B cell (primary cell): Measurements from ENCODE around the gene KATNIP. TPM values are rescaled to one million over a fixed set of nuclear protein-coding genes. Genes with fewer than 3 reads are reported as not detected.

Experiments used
- ATAC-seq: fragments of 200-7000 bp; cut with Tn5 transposase; one replicate; pipeline ENCODE4 v1.10.0; 2021; ENCODE audit warnings: low read depth, mild to moderate bottlenecking, moderate number of reproducible peaks, moderate library complexity
- CTCF ChIA-PET: fragments of 350-600 bp; sonication (Branson Sonifier 250); formaldehyde crosslinking; loops from one replicate; lab custom pipeline; 2021; ENCODE audit warnings: antibody characterized with exemption, inconsistent platforms; lab: Charles Lee
- POLR2A ChIA-PET: fragments of 350-600 bp; sonication (Branson Sonifier 250); formaldehyde crosslinking; loops from one replicate; lab custom pipeline; 2021; ENCODE audit warnings: antibody characterized with exemption; lab: Charles Lee
- DNase-seq: peaks from one replicate; pipeline ENCODE4 v3.0.0; 2013
- H2AFZ ChIP-seq: 2 replicates; pipeline ENCODE4 v1.6.1; 2012; ENCODE audit warnings: mild to moderate bottlenecking, low read depth, low read length; ENCODE audit not compliant: insufficient read depth, poor library complexity, severe bottlenecking
- H3K27ac ChIP-seq, 2 donors: 1 replicate in 1 of 2; 2 replicates in 1 of 2; pipeline ENCODE4 v1.5.1; 2012 to 2013; ENCODE audit warnings: low read length in 2 of 2, mild to moderate bottlenecking in 2 of 2, moderate library complexity in 1 of 2
- H3K27me3 ChIP-seq, 4 experiments: fragments of 200-600 bp in 1 of 4; sonication (generic) in 1 of 4; replicated peaks in 1 of 4; 1 replicate in 2 of 4; 2 replicates in 2 of 4; pipeline versions ENCODE4 v1.6.1 to v1.7.0; 2013 to 2016; ENCODE audit warnings: low read length in 3 of 4, mild to moderate bottlenecking in 2 of 4, mixed read lengths in 1 of 4, moderate library complexity in 1 of 4; ENCODE audit not compliant: insufficient read depth in 4 of 4, control insufficient read depth in 3 of 4; ENCODE audit errors: control extremely low read depth in 1 of 4
- H3K36me3 ChIP-seq, 2 experiments: replicated peaks in 1 of 2; 1 replicate in 1 of 2; 2 replicates in 1 of 2; pipeline versions ENCODE4 v1.6.1 to v1.7.1; 2013; ENCODE audit warnings: low read length in 1 of 2; ENCODE audit not compliant: insufficient read depth in 2 of 2, control insufficient read depth in 1 of 2; ENCODE audit errors: control extremely low read depth in 1 of 2, extremely low read depth in 1 of 2
- H3K4me1 ChIP-seq, 2 donors: fragments of 200-600 bp in 1 of 2; sonication (generic) in 1 of 2; 1 replicate in 1 of 2; 2 replicates in 1 of 2; pipeline versions ENCODE4 v1.5.1 to v1.6.1; 2013 to 2017; ENCODE audit warnings: low read length in 2 of 2; ENCODE audit not compliant: control insufficient read depth in 2 of 2, insufficient read depth in 2 of 2
- H3K4me2 ChIP-seq: replicated peaks from 2 replicates; pipeline ENCODE3; 2012; ENCODE audit warnings: mild to moderate bottlenecking, low read depth, low read length; ENCODE audit not compliant: poor library complexity, severe bottlenecking
- H3K4me3 ChIP-seq, 5 experiments: fragments of 200-600 bp in 1 of 5; sonication (generic) in 1 of 5; 1 replicate in 3 of 5; 2 replicates in 2 of 5; pipeline versions ENCODE4 v1.5.1 to v1.7.0; 2011 to 2016; ENCODE audit warnings: low read length in 4 of 5, mild to moderate bottlenecking in 4 of 5, low read depth in 2 of 5, control low read depth in 1 of 5, moderate library complexity in 1 of 5; ENCODE audit not compliant: insufficient read depth in 1 of 5; ENCODE audit errors: control extremely low read depth in 1 of 5, extremely low read depth in 1 of 5
- H3K79me2 ChIP-seq: fragments of 200-600 bp; sonication (generic); one replicate; pipeline ENCODE4 v1.6.0; 2016; ENCODE audit warnings: low read length; ENCODE audit not compliant: control insufficient read depth, insufficient read depth
- H3K9ac ChIP-seq: fragments of 200-600 bp; sonication (generic); 2 replicates; pipeline ENCODE4 v1.6.1; 2017; ENCODE audit warnings: mild to moderate bottlenecking, low read length, moderate library complexity
- H3K9me3 ChIP-seq, 3 donors: one replicate each; pipeline versions ENCODE4 v1.6.1 to v1.7.1; 2013; ENCODE audit warnings: low read length in 2 of 3; ENCODE audit not compliant: control insufficient read depth in 2 of 3, insufficient read depth in 1 of 3; ENCODE audit errors: control extremely low read depth in 1 of 3
- H4K20me1 ChIP-seq: 2 replicates; pipeline ENCODE4 v1.6.0; 2012; ENCODE audit warnings: mild to moderate bottlenecking, low read length; ENCODE audit not compliant: insufficient read depth, control insufficient read depth, poor library complexity, severe bottlenecking
- H3K27ac Mint-ChIP-seq: one replicate; pipeline ENCODE4 v1.8.0; 2021; ENCODE audit warnings: mixed read lengths
- H3K27me3 Mint-ChIP-seq: one replicate; pipeline ENCODE4 v1.8.0; 2021; ENCODE audit warnings: mixed read lengths
- H3K4me1 Mint-ChIP-seq: one replicate; pipeline ENCODE4 v1.8.0; 2021; ENCODE audit warnings: mixed read lengths
- H3K4me3 Mint-ChIP-seq: one replicate; pipeline ENCODE4 v1.8.0; 2021; ENCODE audit warnings: mixed read lengths
- H3K9me3 Mint-ChIP-seq: one replicate; pipeline ENCODE4 v1.8.0; 2022; ENCODE audit warnings: mixed read lengths; ENCODE audit not compliant: insufficient read depth
- EZH2 ChIP-seq: IDR thresholded peaks from 2 replicates; pipeline ENCODE4 v1.6.1; 2012; ENCODE audit warnings: borderline replicate concordance, low read depth, mild to moderate bottlenecking, moderate library complexity, low read length; ENCODE audit not compliant: insufficient read depth, poor library complexity, severe bottlenecking
- WGBS: methylation state at CpG from one replicate; pipeline ENCODE4 v1.1.5; 2013; ENCODE audit warnings: missing lambda C conversion rate; ENCODE audit not compliant: insufficient coverage; 5-methylcytosine and 5-hydroxymethylcytosine counted together
- intact Hi-C: fragments of 100-400 bp; cut with micrococcal nuclease; formaldehyde crosslinking; loops from one replicate; pipeline ENCODE4 v1.10.0; 2022
- polyA plus RNA-seq: library from polyadenylated mRNA; depleted of rRNA; stranded (reverse); fragments of >200 nt; gene quantifications from 2 replicates; pipeline ENCODE4 v1.2.3, GENCODE V29; 2012
- total RNA-seq, 2 donors: library from RNA; stranded (reverse); fragments of 120-200 nt in 1 of 2; gene quantifications; 1 replicate in 1 of 2; 2 replicates in 1 of 2; pipeline versions ENCODE4 v1.2.3 to v1.2.4, GENCODE V29; 2013 to 2022
- TF ChIP-seq, protein P1 (sequence below): fragments of 200-600 bp; IDR thresholded peaks from one replicate; pipeline ENCODE4 v1.8.0; 2022; ENCODE audit warnings: antibody characterized with exemption, mild to moderate bottlenecking

The KATNIP gene
- total and polyA plus RNA-seq, 2 donors (not counting 1 experiment from before 2014, with no cell fraction given), result 21.2 to 49.9 TPM

DNA sequence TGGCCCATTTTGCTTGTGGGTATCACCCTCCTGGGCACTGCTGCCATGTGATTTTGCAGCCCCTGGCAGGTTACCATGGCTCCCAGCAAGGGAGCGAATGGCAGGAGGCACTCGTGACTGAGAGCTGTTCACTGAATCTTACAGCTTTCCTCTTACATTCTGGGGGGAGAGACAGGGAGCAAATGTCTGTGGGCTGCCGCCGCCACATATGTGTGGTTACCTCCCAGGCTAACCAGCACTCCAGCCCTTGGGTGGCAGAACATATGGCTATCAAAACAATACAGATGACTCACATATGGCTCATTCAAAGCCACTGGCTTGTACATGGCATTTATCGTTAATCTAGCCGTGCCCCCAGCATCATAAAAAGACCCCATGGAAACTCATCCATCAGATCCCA lies 20.0 kb upstream of the KATNIP start:
- intact Hi-C loops, result no loop called here
- Histone ChIP-seq H4K20me1 (no peaks in the 10 kb centered on the region), H3K27ac (no peak overlapping the region), H3K4me3 (no peak overlapping the region), H3K27me3 (no peaks in the 10 kb centered on the region), H3K9me3 (no peaks in the 10 kb centered on the region), H3K9ac (no peak overlapping the region), H3K36me3 (peaks cover 0 to 68% of the 10 kb centered on the region in 2 experiments), H3K4me2 (no peak overlapping the region), H2AFZ (no peak overlapping the region), H3K79me2 (no peaks in the 10 kb centered on the region), H3K4me1 (no peaks in the 10 kb centered on the region)
- 83% methylated on average over 2 of the region's 6 CpGs for whole genome bisulfite sequencing
- Mint-ChIP-seq H3K4me3 (no peak overlapping the region), H3K9me3 (no peaks in the 10 kb centered on the region), H3K27ac (no peak overlapping the region), H3K4me1 (no peaks in the 10 kb centered on the region), H3K27me3 (no peaks in the 10 kb centered on the region)
- ChIA-PET POLR2A (no interaction called here), CTCF (no interaction called here)
- ATAC-seq (no peak), DNase-seq (no peak)
- TF ChIP-seq EZH2, result no peak
- TF ChIP-seq, protein P1, sequence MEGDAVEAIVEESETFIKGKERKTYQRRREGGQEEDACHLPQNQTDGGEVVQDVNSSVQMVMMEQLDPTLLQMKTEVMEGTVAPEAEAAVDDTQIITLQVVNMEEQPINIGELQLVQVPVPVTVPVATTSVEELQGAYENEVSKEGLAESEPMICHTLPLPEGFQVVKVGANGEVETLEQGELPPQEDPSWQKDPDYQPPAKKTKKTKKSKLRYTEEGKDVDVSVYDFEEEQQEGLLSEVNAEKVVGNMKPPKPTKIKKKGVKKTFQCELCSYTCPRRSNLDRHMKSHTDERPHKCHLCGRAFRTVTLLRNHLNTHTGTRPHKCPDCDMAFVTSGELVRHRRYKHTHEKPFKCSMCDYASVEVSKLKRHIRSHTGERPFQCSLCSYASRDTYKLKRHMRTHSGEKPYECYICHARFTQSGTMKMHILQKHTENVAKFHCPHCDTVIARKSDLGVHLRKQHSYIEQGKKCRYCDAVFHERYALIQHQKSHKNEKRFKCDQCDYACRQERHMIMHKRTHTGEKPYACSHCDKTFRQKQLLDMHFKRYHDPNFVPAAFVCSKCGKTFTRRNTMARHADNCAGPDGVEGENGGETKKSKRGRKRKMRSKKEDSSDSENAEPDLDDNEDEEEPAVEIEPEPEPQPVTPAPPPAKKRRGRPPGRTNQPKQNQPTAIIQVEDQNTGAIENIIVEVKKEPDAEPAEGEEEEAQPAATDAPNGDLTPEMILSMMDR, result no peak

DNA sequence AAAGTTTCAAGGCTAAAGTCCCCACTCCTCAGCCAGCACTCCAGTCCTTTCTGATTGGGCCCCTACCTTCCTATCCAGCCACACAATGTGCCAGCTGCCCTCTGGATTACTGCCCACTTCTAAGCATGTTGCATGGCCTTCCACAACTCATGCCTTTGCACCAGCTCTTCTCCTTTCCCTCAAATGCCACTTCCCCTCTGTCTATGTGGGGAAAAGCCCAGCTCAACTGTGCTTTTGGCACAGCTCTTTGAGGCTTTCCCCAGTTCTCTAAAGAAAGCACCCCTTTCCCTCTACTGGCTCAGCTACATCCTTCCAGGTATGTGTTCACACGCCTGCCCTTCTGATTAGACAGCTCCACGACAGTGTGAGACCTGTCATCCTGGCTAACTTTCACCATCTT lies 18.8 kb upstream of the KATNIP start:
- H3K9me3 ChIP-seq, result no peaks in the 10 kb centered on the region
- ATAC-seq, result no peak

More for the DNA sequence above, 18.8 kb upstream of the KATNIP start:
- DNase-seq, result no peak
- H3K9me3 Mint-ChIP-seq, result no peaks in the 10 kb centered on the region
- no peaks in the 10 kb centered on the region for H3K4me1 Mint-ChIP-seq
- H3K27ac Mint-ChIP-seq, result no peak overlapping the region
- Histone ChIP-seq H3K4me2 (no peak overlapping the region), H4K20me1 (no peaks in the 10 kb centered on the region), H3K27me3 (no peaks in the 10 kb centered on the region), H2AFZ (no peak overlapping the region), H3K27ac (no peak overlapping the region), H3K4me3 (no peak overlapping the region), H3K9ac (no peak overlapping the region), H3K4me1 (no peaks in the 10 kb centered on the region), H3K79me2 (no peaks in the 10 kb centered on the region), H3K36me3 (peaks cover 0 to 69% of the 10 kb centered on the region in 2 experiments)
- no peaks in the 10 kb centered on the region for H3K27me3 Mint-ChIP-seq
- TF ChIP-seq, protein P1, result no peak
- TF ChIP-seq EZH2, result no peak
- 42% methylated on average over 2 of the region's 2 CpGs for WGBS
- ChIA-PET CTCF (no interaction called here), POLR2A (no interaction called here)
- intact Hi-C loops, result no loop called here
- H3K4me3 Mint-ChIP-seq, result no peak overlapping the region
